GM04504 (cell line): ENCODE measurements around the gene ATP7B.
"Not testable (repeated sequence)": the region's sequence is repeated elsewhere in the genome, so short reads cannot be mapped to it uniquely, and the experiment has no call there.

Experiments used
- DNase-seq: peaks from one replicate; pipeline ENCODE4 v3.0.0-alpha.2; 2012; ENCODE audit warnings: low read depth

Gene ATP7B

DNA sequence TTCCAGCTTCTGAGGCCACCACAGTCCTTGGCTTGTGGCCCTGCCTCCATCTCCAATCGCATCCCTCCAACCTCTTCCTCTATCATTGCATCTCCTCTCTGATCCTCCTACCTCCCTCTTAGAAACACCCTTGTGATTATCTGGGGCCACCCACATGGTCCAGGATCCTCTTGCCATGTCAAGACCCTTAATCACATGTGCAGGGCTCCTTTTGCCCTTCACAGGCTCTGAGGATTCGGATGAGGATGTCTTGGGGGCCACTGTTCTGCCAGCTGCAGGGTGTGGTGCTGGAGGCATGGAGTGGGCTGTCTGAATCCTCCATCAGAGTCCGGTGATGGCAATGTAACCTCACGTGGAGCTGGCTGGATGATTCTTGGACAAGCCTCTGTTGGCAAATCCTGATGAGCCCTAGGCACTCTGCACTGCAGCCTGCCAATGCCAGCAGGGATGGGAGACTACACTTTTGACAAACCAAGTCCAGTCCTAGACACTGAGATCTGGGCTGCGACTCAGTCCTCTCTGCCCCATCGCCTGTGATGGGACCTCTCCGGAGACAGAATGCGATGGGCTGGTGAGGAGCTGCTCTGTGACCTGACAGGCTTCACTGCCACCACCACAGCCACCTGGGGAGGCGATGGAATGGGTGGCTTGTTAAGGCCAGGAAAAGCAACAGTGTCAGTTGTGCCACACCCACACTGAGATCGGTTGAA, 88.3 kb downstream of the ATP7B start:
- DNase-seq, result no peak

DNA sequence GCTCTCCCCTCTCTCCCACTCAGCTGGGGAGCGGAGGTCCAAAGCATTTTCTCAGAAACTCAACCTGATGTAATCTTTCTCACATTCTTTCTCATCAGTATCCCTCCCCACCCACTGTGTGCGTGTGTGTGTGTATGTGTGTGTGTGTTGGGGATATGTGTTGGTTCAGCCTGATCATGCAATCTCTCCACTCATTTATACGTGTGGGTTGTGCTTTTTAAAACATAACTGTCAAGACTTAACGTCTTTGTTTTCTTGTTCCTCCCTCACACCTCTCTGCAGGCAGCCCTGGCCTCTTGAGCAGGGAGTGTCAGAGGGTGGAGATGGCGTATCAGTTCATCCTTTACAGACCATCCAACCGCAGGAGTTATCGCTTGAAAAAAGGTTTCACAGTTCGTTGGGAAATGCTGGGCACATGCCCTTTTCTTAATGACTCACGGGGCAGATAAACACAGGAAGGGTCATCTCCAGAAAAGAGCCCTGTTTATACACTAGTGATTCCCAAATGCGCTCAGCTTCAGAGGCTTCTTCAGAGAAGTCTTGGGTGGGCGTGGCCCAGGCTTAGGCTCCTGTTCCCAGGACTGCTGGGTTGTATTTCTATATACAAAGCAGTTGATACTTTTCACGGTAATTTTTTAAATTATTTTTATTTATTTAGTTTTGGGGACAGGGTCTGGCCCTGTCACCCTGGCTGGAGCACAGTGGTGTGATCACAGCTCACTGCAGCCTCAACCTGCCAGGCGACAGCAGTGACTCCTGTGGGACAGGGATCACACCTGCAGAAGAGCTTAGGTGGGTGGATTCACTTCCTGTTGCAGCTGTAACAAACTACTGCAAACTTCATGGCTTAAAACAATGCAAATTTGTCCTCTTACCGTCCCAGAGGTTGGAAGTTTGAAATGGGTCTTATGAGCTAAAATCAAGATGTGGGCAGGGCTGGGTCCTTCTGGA, 89.2 kb downstream of the ATP7B start:
- no peak for DNase-seq

- no peak for DNase-seq
Measured at GRCh38 chr13:51920786-51921185, 90.5 kb downstream of the ATP7B start.

GRCh38 chr13:51920267-51920666, 91.0 kb downstream of the ATP7B start:
- DNase-seq, result no peak

GRCh38 chr13:51919531-51919930, 91.7 kb downstream of the ATP7B start:
- DNase-seq, result no peak

GRCh38 chr13:51916962-51917361, 94.3 kb downstream of the ATP7B start:
- DNase-seq, result no peak

GRCh38 chr13:51916051-51916818, 95.0 kb downstream of the ATP7B start:
- no peak for DNase-seq

GRCh38 chr13:51914137-51914493, 97.1 kb downstream of the ATP7B start:
- DNase-seq, result no peak

- no peak for DNase-seq
Measured at GRCh38 chr13:51913421-51914136, 97.7 kb downstream of the ATP7B start.

GRCh38 chr13:51912511-51913225, 98.6 kb downstream of the ATP7B start:
- no peak for DNase-seq

- DNase-seq, result no peak
Measured at GRCh38 chr13:51912091-51912490, 99.2 kb downstream of the ATP7B start.

DNA sequence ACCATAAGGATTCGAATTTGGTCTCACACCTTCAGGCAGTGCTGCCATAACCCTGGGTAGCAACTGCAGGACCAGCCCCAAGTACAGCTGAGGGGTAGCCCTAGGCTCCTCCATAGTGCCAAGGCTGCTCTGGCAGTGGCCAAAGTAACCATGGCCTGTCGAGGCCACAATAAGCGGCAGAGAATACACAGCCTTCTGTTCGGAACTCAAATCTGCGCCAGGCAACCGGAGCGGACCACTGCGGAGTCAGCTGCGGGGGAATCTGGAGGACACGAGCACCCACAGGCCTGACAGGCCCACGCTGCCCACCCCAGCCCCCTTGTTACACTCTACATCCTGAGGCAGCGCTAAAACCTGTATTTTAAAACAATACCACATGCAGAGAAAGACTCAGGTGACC, 100.7 kb downstream of the ATP7B start:
- DNase-seq, result no peak

DNA sequence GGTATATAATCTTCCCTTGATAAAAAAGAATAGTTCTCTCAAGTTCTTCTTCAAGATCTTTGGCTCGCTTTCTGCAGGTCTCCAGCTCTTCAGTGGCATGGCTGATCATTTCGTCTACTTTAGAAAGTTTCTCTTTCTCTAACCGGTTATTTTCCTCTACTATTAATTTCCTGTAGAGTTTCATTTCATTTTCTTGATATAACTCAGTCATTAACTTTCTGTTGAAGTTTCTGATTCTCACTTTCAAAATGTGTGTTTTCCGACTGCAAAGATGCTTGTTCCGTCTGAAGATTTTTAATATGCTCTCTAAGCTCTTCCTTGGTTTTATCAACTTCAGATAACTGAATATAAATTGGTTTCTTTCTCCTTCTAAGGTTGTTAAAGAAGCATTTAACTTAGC, 102.0 kb downstream of the ATP7B start:
- not testable (repeated sequence) for DNase-seq

DNA sequence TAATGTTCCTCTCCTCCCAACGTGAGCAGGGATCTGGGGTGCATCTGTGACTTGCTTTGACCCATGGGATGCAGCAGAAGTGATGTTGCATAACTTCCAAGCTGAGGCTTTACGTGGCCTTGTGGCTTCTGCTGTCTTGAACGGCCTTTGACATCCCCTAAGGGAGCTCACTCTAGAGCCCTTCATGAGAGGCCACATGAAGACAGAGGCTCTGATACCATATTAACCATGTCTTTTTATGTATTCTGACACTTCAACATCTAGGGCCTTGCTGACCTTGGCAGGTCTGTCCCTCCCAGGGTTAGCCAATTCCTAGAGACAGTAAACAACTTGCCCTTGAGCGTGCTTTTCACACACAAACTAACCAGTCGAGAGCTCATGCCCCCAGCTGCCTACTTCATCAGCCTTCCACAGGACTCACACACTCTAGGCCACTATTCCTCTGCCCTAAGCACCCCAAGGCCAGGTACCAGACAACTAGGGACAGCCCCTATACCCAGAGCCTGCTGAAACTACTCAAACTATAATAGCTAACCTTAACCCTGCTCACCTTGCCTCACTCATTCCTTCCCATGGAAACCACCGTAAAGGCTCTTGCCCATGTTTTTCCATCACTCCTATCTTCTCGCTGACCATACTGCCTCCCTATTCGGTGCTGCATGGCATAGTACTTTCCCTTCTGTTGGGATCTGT, 104.1 kb downstream of the ATP7B start:
- DNase-seq, result no peak

DNA sequence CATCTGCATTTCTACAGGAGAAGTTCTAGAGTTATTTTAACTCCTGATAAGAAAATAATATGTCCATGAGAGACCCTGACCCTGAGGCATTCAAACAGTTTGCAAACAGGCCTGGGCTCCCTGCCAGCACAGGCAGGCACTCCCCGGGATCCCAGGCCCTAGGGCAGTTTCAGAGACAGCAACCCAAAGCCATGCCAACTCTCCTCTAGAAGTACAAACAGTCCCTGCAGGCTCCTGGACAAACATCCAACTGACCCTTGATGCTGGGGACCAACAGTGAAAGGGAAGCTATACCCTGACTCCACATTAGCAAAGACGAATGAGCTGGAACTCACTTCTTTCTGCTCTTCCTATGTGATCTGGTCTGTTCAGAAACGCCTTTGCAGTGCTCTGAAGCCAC, 104.7 kb downstream of the ATP7B start:
- no peak for DNase-seq

GRCh38 chr13:51905787-51906186, 105.5 kb downstream of the ATP7B start:
- DNase-seq, result no peak

DNA sequence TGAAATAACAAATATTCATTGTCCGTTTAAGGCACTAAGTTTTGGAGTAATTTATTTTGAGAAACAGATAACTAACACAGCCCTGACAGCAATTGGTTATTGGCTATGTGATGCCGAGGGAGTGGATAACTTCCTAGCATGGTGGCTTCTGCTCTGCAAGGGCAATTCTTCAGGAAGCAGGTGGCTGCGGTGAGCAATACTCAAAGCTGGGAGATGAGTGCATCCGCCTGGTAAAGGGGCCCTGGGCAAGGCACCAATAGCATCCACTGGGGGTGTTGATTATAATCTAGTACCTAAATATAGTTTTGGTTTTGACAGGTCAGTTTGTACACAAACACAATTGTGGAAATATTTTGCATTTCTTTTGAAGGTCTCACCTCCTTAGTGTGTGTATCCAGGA, 108.5 kb downstream of the ATP7B start:
- no peak for DNase-seq

- no peak for DNase-seq
Measured at GRCh38 chr13:51900471-51900870, 110.8 kb downstream of the ATP7B start.

DNA sequence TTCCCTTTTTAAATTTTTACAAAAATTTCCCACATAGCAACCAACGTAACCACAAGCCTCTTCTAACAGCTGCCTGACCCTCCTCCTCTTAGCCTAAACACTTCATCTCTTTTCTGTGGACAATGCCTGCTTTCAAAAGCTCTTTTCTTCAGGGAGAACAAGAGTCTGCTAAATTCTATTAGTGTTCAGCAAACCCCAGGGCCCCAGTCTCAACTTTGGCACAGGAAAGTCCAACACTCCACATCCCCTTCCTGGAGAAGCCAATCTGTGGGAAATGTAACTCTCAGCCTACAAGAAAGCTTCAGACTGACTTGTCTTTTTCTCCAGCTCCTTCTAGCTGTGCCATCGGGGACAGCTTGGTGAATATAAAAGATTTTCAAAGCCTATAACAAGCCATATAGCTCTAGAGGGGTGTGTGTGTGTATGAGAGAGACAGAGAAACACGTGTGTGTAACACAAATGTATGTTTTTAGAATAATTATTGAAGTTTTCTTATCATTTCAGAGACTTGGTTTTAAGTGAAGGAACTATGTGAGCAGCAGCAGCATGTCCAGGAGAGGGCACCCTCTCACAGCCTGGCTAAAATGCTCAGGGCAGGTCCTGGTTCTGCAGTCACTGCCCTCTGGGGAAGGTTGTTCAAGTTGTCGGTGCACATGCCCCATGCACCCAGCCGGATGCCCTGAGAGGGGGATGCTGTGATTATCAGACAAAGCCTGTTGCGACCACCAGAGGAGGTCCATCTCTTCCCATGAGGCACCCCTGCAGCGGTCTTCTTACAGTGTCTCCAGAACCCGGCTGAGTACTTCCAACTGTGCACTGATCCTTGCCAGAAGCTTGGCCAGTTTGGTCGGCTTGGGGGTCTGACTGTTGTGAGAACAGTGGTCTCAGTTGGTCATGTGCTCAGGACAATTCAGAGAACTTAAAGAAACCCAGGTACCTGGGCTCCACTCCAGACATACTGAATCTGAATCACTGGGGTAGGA, 115.1 kb downstream of the ATP7B start:
- peak; percentile 24 for DNase-seq
